Sciatic nerve (tissue), 2 donors: ENCODE data around the gene ECE1. TPM values are rescaled to one million over a fixed set of nuclear protein-coding genes. Genes with fewer than 3 reads are reported as not detected.
"Not testable (repeated sequence)": the region's sequence is repeated elsewhere in the genome, so short reads cannot be mapped to it uniquely, and the experiment has no call there.

Experiments
- ATAC-seq: fragments of 200-7000 bp; cut with Tn5 transposase; one replicate; pipeline ENCODE4 v1.9.1; 2020; ENCODE audit warnings: mild to moderate bottlenecking, moderate library complexity
- DNase-seq: peaks from one replicate; pipeline ENCODE4 v3.0.0-alpha.2; 2020; ENCODE audit warnings: low spot score
- intact Hi-C: fragments of 100-400 bp; cut with DNase I; formaldehyde crosslinking; loops from one replicate; pipeline ENCODE4 v1.14.2; 2022
- total RNA-seq: library from RNA; stranded (reverse); fragmentation: NEBNext Ultra II Directional; extraction: Animal tissue kit (Norgen Biotek cat#: 25700); gene quantifications from one replicate; pipeline ENCODE4 v1.2.1, GENCODE V29; 2021
- donor health status: DM: no; HTN: no; CAD: no.
- donor health status: DM: no; HTN: no; CAD: no.

Gene ECE1
- total RNA-seq, 1 donor from 2014 or later = 117 TPM

DNA sequence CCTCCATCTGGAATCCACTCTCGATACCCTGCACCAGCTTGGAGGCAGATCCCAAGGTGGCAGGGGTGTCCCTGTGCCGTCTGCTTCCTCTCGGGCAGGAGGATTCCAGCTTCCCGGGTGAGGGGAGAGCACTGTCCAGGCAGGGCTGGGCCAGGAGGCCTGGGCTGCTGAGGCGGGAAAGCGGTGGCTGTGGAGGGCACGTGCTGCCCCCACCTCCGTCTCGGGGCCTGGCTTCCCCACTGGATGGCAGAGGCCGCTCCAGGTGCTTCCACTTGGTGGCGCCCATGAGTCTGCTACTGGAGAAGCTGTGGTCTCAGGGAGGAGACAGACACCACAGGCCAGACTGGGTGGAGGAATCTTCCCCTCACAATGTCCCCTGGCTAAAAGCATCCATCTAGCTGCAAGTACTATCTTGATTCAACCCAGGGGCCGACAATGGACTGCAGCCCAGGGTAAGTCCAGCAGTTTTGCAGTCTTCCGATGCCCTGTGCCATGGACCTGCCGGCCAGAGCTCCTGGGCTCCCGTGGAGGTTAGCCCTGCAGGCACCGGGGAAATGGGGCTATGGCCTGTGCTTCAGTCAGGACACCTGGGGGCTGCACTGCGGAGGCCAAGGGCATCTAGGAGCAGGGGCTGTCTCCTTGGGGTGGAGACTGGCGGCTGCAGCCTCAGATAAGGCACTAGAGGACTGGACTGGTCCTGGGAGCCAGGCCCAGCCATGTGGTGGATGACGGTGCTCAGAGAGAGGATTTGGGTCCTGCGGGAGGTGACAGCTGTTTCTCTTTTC, 72.3 kb downstream of the ECE1 start:
- intact Hi-C loops = no loop called here
- DNase-seq (no peak), ATAC-seq (peak; percentile 29)

GRCh38 chr1:21216835-21217811, 73.1 kb downstream of the ECE1 start:
- DNase-seq (peak; percentile 70), ATAC-seq (peak; percentile 5)
- intact Hi-C loops = no loop called here

- intact Hi-C loops = no loop called here
- ATAC-seq (no peak), DNase-seq (no peak)
Observed at GRCh38 chr1:21212126-21212525, 78.1 kb downstream of the ECE1 start.

DNA sequence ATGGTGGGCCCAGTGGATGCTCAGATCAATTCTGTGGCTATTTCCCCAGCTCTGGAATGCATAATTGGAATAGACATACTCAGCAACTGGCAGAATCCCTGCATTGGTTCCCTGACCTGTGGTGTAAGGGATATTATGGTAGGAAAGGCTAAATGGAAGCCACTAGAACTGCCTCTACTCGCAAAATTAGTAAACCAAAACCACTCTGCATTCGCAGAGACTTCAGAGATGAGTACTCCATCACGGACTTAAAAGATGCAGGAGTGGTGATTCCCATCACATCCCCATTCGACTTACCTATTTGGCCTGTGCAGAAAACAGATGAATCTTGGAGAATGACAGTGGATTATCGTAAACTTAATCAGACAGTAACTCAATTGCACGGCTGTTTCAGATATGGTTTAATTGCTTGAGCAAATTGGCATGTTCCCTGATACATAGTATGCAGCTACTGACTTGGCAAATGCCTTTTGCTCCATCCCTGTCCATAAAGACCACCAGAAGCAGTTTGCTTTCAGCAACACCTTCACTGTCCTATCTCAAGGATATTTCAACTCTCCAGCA, 82.0 kb downstream of the ECE1 start:
- ATAC-seq, intact Hi-C loops, DNase-seq: not testable (repeated sequence)

DNA sequence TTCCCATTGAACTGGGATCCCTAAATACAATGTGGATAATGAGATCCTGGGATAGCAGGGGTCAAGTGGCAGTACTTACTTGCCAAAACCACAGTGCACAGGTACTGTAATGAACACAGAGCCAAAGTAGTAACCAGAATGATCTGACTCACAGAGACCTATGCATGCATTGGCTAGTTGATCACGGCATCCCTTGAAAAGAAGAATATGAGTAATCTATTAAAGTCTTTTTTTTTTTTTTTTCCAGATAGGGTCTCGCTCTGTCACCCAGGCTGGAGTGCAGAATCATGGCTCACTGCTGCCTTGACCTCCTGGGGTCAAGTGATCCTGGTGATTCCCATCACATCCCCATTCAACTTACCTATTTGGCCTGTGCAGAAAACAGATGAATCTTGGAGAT, 84.1 kb downstream of the ECE1 start:
- intact Hi-C loops = no loop called here
- no peak for DNase-seq
- no peak for ATAC-seq

DNA sequence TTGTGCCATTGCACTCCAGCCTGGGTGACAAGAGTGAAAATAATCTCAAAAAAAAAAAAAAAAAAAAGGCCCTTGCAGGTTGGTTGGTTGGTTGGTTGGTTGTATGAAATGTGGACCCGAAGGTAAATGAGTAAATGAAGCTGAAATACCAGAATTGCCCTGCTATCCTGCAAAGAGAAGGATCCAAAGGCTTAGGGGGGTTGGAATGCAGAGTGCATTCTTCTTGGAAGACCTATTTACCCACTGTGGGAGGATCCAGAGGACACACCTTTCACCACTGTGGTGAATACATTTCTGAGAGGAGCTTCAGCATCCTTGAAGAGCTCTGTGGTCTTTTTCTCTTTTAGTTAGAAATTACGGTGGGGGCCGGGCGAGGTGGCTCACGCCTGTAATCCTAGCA, 84.8 kb downstream of the ECE1 start:
- intact Hi-C loops = no loop called here
- DNase-seq (no peak), ATAC-seq (no peak)

DNA sequence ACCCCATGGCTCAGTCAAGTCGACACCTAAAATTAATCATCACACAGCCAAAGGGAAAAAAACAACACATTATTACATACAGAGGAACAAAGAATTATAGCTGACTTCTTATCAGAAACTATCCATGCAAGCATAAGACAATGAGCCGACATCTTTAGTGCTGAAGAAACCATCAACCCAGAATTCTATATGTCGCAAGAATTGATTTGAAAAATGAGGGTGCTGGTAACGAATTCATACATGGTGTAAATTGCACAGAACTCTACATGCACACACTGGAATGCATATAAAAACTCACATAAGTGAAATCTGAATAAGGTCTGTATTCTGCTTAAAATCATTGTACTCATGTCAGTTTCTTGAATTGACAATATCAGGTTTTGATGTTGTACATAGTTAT, 88.6 kb downstream of the ECE1 start:
- ATAC-seq = no peak
- intact Hi-C loops = no loop called here
- no peak for DNase-seq

DNA sequence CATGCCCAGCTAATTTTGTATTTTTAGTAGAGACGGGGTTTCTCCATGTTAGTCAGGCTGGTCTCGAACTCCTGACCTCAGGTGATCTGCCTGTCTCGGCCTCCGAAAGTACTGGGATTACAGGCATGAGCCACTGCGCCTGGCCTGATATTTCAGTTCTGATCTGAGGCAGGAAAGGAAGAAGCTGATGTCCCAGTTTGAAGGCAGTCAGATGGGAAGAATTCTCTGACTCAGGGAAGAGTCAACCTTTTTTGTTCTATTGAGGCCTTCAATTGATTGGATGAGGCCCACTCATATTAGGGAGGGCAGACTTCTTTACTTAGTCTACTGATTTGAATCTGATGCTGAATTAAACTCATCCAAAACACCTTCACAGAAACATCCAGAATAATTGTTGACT, 89.0 kb downstream of the ECE1 start:
- DNase-seq, ATAC-seq, intact Hi-C loops: not testable (repeated sequence)

- intact Hi-C loops = no loop called here
- ATAC-seq = no peak
- no peak for DNase-seq
Observed at GRCh38 chr1:21200767-21201166, 89.5 kb downstream of the ECE1 start.

DNA sequence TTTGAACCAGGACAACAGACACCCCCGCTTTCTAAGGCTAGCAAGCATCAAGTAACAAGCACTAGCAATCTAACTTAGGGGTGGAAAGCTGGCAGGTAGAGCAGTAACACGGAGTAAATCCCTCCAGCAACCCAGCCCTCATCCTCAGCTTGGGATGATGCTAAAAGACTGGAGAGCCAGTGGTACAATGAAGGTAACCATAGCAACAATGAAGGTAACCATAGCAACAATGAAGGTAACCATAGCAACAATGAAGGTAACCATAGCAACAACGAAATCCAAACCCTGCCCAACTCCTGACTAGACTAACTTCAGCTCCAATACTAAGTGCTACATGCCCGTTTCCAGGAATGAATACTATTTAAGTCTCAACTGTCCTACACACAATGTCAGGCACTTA, 91.3 kb downstream of the ECE1 start:
- DNase-seq (no peak), ATAC-seq (no peak)
- intact Hi-C loops = loop anchor here (10.0 kb wide), 1 partner anchor 504 kb away; no protein-coding TSS in a partner anchor

DNA sequence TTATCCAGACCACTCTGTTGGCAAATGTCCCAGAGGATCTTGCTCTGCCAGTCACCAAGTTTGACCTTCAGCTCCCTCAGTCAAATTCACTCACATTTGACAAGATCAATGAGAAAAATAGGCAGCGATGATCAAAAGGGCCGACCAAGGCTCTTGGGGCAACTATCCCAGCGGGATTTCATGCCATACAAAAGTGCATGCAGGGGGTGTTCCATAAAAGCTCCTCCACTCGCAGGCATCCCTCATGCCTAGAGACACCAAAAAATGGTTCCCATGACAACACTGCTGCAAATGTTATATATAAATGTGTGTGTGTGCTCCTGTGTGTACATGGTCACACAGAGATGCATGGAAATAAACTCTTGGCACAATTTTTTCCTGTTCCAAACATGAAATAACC, 97.4 kb downstream of the ECE1 start:
- DNase-seq = no peak
- ATAC-seq = no peak
- intact Hi-C loops = loop anchor here (10.0 kb wide), 1 partner anchor 498 kb away; no protein-coding TSS in a partner anchor

- intact Hi-C loops = loop anchor here (10.0 kb wide), 1 partner anchor 497 kb away; no protein-coding TSS in a partner anchor
- DNase-seq (no peak), ATAC-seq (no peak)
Observed at GRCh38 chr1:21192284-21192683, 98.0 kb downstream of the ECE1 start.

DNA sequence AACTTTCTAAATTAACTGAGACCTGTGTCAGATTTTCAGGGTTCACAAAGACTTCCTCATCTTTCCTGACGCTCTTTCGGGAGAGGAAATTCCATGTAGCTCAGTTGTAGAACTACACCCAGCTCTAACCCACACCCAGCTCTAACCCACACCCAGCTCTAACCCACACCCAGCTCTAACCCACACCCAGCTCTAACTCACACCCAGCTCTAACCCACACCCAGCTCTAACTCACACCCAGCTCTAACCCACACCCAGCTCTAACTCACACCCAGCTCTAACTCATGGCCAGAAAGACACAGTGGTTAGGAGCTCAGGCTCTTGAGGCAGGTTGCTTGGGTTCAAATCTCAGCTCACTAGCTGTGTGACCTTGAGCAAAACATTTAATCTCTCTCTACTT, 99.5 kb downstream of the ECE1 start:
- intact Hi-C loops = loop anchor here (10.0 kb wide), 1 partner anchor 496 kb away; no protein-coding TSS in a partner anchor
- not testable (repeated sequence) for ATAC-seq, DNase-seq

- no peak for DNase-seq
- intact Hi-C loops = loop anchor here (10.0 kb wide), 1 partner anchor 495 kb away; no protein-coding TSS in a partner anchor
- no peak for ATAC-seq
Observed at GRCh38 chr1:21189906-21190500, 100.3 kb downstream of the ECE1 start.

DNA sequence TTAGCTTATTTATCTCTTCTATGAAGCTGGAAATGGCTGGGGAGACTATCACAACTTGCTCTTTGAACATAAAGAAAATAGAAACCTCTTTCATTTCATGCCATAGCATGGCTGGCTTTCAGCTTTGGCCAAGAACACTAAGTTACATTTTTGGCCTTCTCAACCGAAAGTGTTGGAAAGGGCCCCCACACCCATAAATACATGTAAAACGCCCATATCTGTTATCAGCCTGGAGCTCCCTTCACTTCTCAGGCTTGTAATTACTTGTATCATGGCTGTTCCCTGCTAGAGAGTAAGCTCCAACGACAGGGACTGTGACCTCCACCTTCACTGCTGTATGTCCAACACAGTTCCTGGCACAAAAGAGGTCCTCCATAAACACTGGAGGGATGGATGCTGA, 100.8 kb downstream of the ECE1 start:
- intact Hi-C loops = no loop called here
- ATAC-seq (no peak), DNase-seq (no peak)

DNA sequence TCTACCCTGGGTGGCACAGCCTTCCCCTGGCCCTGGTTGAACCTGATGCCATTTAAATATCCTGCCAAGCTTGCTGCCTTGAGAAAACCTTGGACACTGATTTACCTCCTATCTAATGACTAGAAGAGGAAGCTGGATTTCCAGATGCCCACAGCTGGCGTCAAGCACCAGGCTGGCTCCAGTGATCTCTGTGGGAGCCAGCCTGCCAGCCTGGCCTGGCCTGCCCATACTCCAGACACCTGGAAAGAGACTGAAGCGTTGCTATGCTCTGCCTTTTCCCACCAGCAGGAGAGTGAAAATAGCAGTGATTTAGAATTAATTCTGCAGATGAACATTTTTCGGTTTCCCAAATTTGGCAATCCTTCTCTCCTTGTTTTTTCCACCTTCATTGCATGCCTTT, 102.0 kb downstream of the ECE1 start:
- ATAC-seq (no peak), DNase-seq (no peak)
- intact Hi-C loops = no loop called here

GRCh38 chr1:21185221-21185731, 105.0 kb downstream of the ECE1 start:
- DNase-seq = no peak
- ATAC-seq = no peak
- intact Hi-C loops = no loop called here

- intact Hi-C loops = no loop called here
- DNase-seq (no peak), ATAC-seq (no peak)
Observed at GRCh38 chr1:21184276-21184675, 106.0 kb downstream of the ECE1 start.
